ENCODE measurements around the gene HOXB3. TPM values are rescaled to one million over a fixed set of nuclear protein-coding genes. Genes with fewer than 3 reads are reported as not detected.

The HOXB3 gene
- total and polyA plus RNA-seq, 12 donors, result 0.24 to 5.9 (median 1.1) TPM

DNA sequence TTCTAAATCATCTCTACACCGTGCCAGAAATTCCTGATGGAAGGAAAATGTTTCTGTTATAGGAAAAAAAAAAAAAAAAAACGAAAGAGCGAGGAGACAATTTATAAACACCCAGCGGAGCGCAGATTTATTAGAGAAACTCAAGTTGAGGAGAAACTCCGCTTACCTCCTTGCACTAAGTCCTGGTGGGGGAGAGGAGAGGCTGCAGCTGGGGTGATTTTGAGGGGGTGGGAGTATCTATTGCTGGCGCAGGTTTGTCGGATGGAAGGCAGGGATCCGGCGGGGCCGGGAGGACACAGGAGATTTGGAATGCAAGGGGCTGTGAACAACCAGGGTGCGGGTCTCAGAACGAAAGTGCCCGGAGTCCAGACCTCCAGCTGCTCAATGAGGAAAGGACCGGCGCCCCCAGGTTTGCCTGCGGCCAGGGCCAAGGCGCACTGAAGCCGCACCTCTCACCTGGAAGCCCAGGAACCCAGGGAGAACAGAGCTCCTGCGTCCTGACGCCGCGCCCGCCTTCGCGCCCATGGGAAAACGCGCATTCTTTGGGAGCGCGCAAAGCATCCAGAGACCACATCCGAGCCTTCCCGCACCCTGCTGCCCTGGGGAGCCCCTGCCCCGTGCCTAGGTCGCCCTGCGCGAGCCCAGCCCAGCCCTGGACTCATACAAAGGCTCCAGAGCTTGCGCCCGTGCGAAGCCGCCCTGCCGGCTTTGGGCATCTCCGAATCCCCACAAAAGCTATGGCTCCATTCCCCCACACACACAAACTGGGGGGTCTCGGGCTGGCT, 27.6 kb upstream of the HOXB3 start:
- no peak for TF ChIP-seq CTCF (IDR thresholded peaks at IDR 0.05)
- no peak for DNase-seq
- H3K27ac ChIP-seq, result no peak overlapping the region
- H3K36me3 ChIP-seq, result peaks cover 0 to 5% (median 0%) of the 10 kb centered on the region in 9 donors
- ATAC-seq, result no peak
- H3K9me3 ChIP-seq, result no peaks in the 10 kb centered on the region
- intact Hi-C loops (cut with DNase I), result loop anchor here in 9 of 10 donors (5.0 to 10.0 kb wide), 8 partner anchors 265 to 593 kb away; no protein-coding TSS in a partner anchor
- H3K4me3 ChIP-seq, result no peak overlapping the region
- 4 to 5% methylated on average over 43 of the region's 43 CpGs for WGBS, 2 donors
- peaks cover 1 to 41% (median 20%) of the 10 kb centered on the region in 9 donors for H3K4me1 ChIP-seq
- H3K27me3 ChIP-seq, result peaks cover 78 to 100% (median 99%) of the 10 kb centered on the region in 7 donors

DNA sequence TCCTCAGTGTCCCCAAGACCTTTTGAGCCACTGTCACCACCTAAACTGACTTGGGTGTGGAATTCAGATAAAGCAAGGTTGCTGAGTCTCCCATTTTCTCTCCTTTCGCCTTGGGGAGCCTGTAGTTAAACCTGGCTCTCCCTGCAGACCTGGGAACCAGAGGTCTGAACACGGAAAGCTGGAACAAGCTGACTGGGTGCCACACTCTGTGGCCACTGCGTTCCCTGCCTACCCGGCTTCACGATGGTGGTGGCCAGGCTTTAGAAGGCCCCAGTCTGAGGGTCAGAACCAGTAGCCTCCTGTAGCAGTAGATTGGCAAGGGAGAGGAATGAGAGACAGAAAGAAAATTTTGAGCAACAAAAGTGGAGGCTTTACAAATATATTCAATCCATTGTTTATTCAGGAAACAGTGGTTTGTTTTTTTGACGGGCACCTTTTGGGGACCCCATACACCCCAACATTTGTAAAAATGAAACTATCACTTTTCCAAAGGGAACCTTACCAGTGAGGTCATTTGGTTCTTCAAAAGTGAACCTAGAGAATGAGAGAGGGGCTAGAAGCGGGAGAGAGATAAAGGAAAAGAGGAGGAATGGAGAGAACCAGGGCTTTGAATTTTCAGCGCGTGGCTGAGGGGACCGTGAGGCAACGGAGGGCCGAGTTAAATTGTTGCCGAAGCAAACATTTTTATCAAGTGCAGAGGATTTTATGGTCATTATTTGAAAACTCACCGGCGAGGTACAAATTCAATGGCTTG, 26.9 kb upstream of the HOXB3 start:
- H3K4me3 ChIP-seq, result no peak overlapping the region
- H3K4me1 ChIP-seq, result peaks cover 3 to 49% (median 24%) of the 10 kb centered on the region in 9 donors
- intact Hi-C loops (cut with DNase I), result loop anchor here in 9 of 10 donors (5.0 to 10.0 kb wide), 8 partner anchors 265 to 592 kb away; no protein-coding TSS in a partner anchor
- ATAC-seq (no peak), DNase-seq (no peak)
- H3K27ac ChIP-seq, result no peak overlapping the region
- WGBS, 2 donors, result 9 to 20% methylated on average over 15 of the region's 15 CpGs
- H3K9me3 ChIP-seq, result no peaks in the 10 kb centered on the region
- H3K27me3 ChIP-seq, result peaks cover 84 to 100% (median 99%) of the 10 kb centered on the region in 7 donors
- H3K36me3 ChIP-seq, result peaks cover 0 to 5% (median 0%) of the 10 kb centered on the region in 9 donors
- TF ChIP-seq CTCF (IDR thresholded peaks at IDR 0.05), result no peak

- no peak overlapping the region for H3K27ac ChIP-seq
- 8 to 16% methylated on average over 17 of the region's 17 CpGs for WGBS, 2 donors
- intact Hi-C loops (cut with DNase I), result loop anchor here in 9 of 10 donors (5.0 to 10.0 kb wide), 8 partner anchors 264 to 591 kb away; no protein-coding TSS in a partner anchor
- peaks cover 84 to 100% (median 99%) of the 10 kb centered on the region in 7 donors for H3K27me3 ChIP-seq
- H3K4me3 ChIP-seq, result no peak overlapping the region
- peaks cover 0 to 5% (median 0%) of the 10 kb centered on the region in 9 donors for H3K36me3 ChIP-seq
- no peaks in the 10 kb centered on the region for H3K9me3 ChIP-seq
- ATAC-seq (no peak), DNase-seq (no peak)
- peaks cover 3 to 57% (median 27%) of the 10 kb centered on the region in 9 donors for H3K4me1 ChIP-seq
- TF ChIP-seq CTCF (IDR thresholded peaks at IDR 0.05), result no peak
Measured at GRCh38 chr17:48615963-48616716, 26.1 kb upstream of the HOXB3 start.

Measured in heart right ventricle (tissue), 16 donors.